Tibial nerve (tissue), 4 donors: ENCODE measurements around the gene HMCN1. TPM values are rescaled to one million over a fixed set of nuclear protein-coding genes. Genes with fewer than 3 reads are reported as not detected.

ENCODE experiments used
- DNase-seq, 2 donors: peaks; one replicate each; pipeline ENCODE4 v3.0.0-alpha.2; 2019; ENCODE audit warnings: low spot score in 2 of 2
- H3K27ac ChIP-seq, 4 donors: fragments of 200-600 bp; sonication (generic) in 3 of 4; one replicate each; pipeline ENCODE4 v1.5.1; 2017 to 2019; ENCODE audit warnings: mild to moderate bottlenecking in 1 of 4
- H3K27me3 ChIP-seq, 2 donors: fragments of 200-600 bp; sonication (generic) in 1 of 2; one replicate each; pipeline versions ENCODE4 v1.5.1 to v1.6.0; 2017 to 2019
- H3K36me3 ChIP-seq, 3 donors: fragments of 200-600 bp; sonication (generic); one replicate each; pipeline ENCODE4 v1.5.1; 2018 to 2019
- H3K4me1 ChIP-seq, 4 donors: fragments of 200-600 bp; sonication (generic) in 3 of 4; one replicate each; pipeline ENCODE4 v1.5.1; 2017 to 2019
- H3K4me3 ChIP-seq, 4 donors: fragments of 200-600 bp; sonication (generic) in 3 of 4; one replicate each; pipeline ENCODE4 v1.5.1; 2017 to 2019; ENCODE audit warnings: mild to moderate bottlenecking in 1 of 4, moderate library complexity in 1 of 4
- H3K9me3 ChIP-seq, 4 donors: fragments of 200-600 bp; sonication (generic) in 3 of 4; one replicate each; pipeline ENCODE4 v1.5.1; 2017 to 2019
- EP300 ChIP-seq, 2 donors: sonication (generic); formaldehyde crosslinking; IDR thresholded peaks; one replicate each; pipeline ENCODE4 v1.6.1; 2017; ENCODE audit warnings: antibody characterized with exemption in 2 of 2, mild to moderate bottlenecking in 1 of 2
- POLR2A ChIP-seq, 2 donors: fragments of 450-650 bp; IDR thresholded peaks; one replicate each; pipeline ENCODE4 v1.6.1; 2017; ENCODE audit warnings: antibody characterized with exemption in 2 of 2, mild to moderate bottlenecking in 2 of 2, moderate library complexity in 2 of 2
- WGBS, 2 donors: methylation state at CpG; one replicate each; pipeline ENCODE4 v1.1.5; 2018; 5-methylcytosine and 5-hydroxymethylcytosine counted together
- total RNA-seq, 4 donors: library from RNA; depleted of rRNA; stranded (reverse); fragments of >200 nt; gene quantifications; one replicate each; pipeline ENCODE4 v1.1.0, GENCODE V29; 2016
- TF ChIP-seq, protein P1 (sequence below), 5 experiments: fragments of 200-600 bp in 3 of 5; fragments of 450-650 bp in 2 of 5; sonication (generic) in 3 of 5; IDR thresholded peaks; one replicate each; pipeline ENCODE4 v1.5.1; 2016 to 2019; ENCODE audit warnings: antibody characterized with exemption in 5 of 5, mild to moderate bottlenecking in 3 of 5, moderate library complexity in 2 of 5

Gene HMCN1
- total RNA-seq, 4 donors from 2014 or later, result 2.1 to 13.3 (median 3.9) TPM

DNA sequence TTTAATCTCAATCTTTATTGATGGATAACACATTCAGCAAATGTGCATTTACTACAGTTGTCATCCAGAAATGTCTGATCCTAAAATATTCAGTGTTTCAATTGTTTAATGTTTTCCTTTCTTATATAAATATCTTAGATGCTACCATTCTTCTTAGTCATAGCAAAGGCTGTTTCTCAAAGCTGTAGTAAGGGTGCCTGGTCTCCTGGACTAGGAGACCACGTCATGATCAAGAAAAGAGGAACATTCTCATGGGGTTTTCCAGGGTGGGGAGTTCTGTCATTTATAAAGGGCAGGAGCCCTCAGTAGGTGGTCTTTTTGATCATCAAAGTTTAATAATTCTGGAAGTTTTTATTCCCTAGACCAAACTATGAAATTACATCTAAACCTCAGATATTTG is 292.8 kb downstream of the HMCN1 start:
- Histone ChIP-seq H3K27me3 (no peaks in the 10 kb centered on the region), H3K36me3 (no peaks in the 10 kb centered on the region), H3K4me3 (no peak overlapping the region), H3K27ac (no peak overlapping the region), H3K4me1 (no peaks in the 10 kb centered on the region), H3K9me3 (peaks cover 0 to 16% (median 0%) of the 10 kb centered on the region in 4 donors)
- no peak for DNase-seq
- 53 to 62% methylated on average over 1 of the region's 1 CpG for WGBS, 2 donors
- TF ChIP-seq EP300 (IDR thresholded peaks at IDR 0.05), result no peak
- TF ChIP-seq, protein P1, sequence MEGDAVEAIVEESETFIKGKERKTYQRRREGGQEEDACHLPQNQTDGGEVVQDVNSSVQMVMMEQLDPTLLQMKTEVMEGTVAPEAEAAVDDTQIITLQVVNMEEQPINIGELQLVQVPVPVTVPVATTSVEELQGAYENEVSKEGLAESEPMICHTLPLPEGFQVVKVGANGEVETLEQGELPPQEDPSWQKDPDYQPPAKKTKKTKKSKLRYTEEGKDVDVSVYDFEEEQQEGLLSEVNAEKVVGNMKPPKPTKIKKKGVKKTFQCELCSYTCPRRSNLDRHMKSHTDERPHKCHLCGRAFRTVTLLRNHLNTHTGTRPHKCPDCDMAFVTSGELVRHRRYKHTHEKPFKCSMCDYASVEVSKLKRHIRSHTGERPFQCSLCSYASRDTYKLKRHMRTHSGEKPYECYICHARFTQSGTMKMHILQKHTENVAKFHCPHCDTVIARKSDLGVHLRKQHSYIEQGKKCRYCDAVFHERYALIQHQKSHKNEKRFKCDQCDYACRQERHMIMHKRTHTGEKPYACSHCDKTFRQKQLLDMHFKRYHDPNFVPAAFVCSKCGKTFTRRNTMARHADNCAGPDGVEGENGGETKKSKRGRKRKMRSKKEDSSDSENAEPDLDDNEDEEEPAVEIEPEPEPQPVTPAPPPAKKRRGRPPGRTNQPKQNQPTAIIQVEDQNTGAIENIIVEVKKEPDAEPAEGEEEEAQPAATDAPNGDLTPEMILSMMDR (IDR thresholded peaks at IDR 0.05), result no peak
- TF ChIP-seq POLR2A (IDR thresholded peaks at IDR 0.05), result no peak

DNA sequence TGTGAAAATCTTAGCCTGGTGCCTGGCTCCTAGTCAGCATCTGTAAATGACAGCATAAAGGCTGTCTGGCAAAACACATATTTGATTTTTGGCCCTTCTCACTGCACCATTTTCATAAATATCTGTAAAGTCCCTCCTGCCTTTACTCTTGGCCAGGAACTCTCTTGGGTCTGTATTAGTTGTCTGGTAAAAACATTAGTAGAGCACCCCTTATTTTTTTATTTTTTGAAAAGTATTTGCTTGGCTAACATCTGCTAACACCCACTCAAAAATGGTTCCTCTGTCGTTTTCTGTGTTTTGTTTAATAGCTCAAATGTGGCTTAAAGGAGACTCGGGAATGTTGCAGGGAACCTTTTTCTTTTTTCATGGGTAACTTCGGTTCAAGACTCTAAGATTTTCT is 293.4 kb downstream of the HMCN1 start:
- DNase-seq, result no peak
- Histone ChIP-seq H3K36me3 (no peaks in the 10 kb centered on the region), H3K4me3 (no peak overlapping the region), H3K27ac (no peak overlapping the region), H3K27me3 (no peaks in the 10 kb centered on the region), H3K4me1 (no peaks in the 10 kb centered on the region), H3K9me3 (peaks cover 0 to 16% (median 0%) of the 10 kb centered on the region in 4 donors)
- WGBS, 2 donors, result 39 to 40% methylated on average over 3 of the region's 3 CpGs
- TF ChIP-seq, protein P1 (IDR thresholded peaks at IDR 0.05), result no peak
- no peak for TF ChIP-seq POLR2A (IDR thresholded peaks at IDR 0.05)
- no peak for TF ChIP-seq EP300 (IDR thresholded peaks at IDR 0.05)

DNA sequence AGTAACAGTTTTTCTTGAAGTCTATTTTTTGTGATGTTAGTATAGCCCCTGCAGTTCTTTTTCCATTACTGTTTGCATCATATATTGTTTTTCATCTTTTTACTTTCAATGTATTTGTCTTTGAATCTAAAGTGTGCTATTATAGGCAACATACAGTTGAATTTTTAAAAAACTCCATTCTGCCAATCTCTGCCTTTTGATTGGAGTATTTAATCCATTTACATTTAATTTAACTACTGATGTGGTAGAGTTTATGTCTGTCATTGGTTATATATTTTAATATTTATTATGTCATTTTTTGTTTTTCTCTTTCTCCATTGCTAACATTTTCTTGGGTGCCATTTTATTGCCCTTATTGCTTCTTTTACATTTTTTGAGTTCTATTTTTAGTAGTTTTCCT is 296.3 kb downstream of the HMCN1 start:
- no peak overlapping the region for H3K4me3 ChIP-seq
- TF ChIP-seq, protein P1 (IDR thresholded peaks at IDR 0.05), result no peak
- TF ChIP-seq POLR2A (IDR thresholded peaks at IDR 0.05) (no peak), EP300 (IDR thresholded peaks at IDR 0.05) (no peak)
- H3K36me3 ChIP-seq, result no peaks in the 10 kb centered on the region
- H3K4me1 ChIP-seq, result no peaks in the 10 kb centered on the region
- no peak for DNase-seq
- H3K27ac ChIP-seq, result no peak overlapping the region
- peaks cover 0 to 16% (median 0%) of the 10 kb centered on the region in 4 donors for H3K9me3 ChIP-seq
- no peaks in the 10 kb centered on the region for H3K27me3 ChIP-seq

- H3K4me3 ChIP-seq, result no peak overlapping the region
- 10 to 29% methylated on average over 2 of the region's 2 CpGs for WGBS, 2 donors
- TF ChIP-seq POLR2A (IDR thresholded peaks at IDR 0.05) (no peak), EP300 (IDR thresholded peaks at IDR 0.05) (no peak)
- TF ChIP-seq, protein P1 (IDR thresholded peaks at IDR 0.05), result no peak
Measured at GRCh38 chr1:186033847-186034271, 299.7 kb downstream of the HMCN1 start.

DNA sequence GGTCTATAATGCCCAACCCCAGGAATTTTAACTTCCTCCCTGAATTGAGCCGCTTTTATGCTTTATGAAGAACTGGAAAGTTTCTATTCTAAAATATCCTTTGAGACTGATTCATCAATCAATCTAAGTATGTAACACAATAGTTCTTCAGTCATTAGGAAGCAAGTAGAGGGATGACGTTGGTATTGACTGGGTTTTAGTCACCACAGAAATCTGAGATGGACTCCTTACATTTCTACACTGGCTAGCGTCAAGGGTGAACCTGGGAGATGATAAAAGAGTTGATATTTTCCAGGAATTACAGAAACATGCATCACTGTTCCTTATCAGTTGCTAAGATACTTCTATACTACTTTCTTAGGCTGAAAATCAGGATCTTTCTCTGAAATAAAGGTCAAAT is 308.0 kb downstream of the HMCN1 start:
- Histone ChIP-seq H3K27me3 (no peaks in the 10 kb centered on the region), H3K4me3 (no peak overlapping the region), H3K9me3 (no peaks in the 10 kb centered on the region), H3K27ac (no peak overlapping the region), H3K4me1 (peaks cover 0 to 7% (median 0%) of the 10 kb centered on the region in 4 donors), H3K36me3 (no peaks in the 10 kb centered on the region)
- TF ChIP-seq, protein P1 (IDR thresholded peaks at IDR 0.05), result no peak
- TF ChIP-seq EP300 (IDR thresholded peaks at IDR 0.05) (no peak), POLR2A (IDR thresholded peaks at IDR 0.05) (no peak)
- no peak for DNase-seq
- WGBS, 2 donors, result 81 to 83% methylated on average over 3 of the region's 3 CpGs

More at GRCh38 chr1:186033847-186034271, 299.7 kb downstream of the HMCN1 start:
- peaks cover 0 to 16% (median 0%) of the 10 kb centered on the region in 4 donors for H3K9me3 ChIP-seq
- no peaks in the 10 kb centered on the region for H3K27me3 ChIP-seq
- H3K36me3 ChIP-seq, result no peaks in the 10 kb centered on the region
- H3K4me1 ChIP-seq, result no peaks in the 10 kb centered on the region
- DNase-seq, result no peak
- H3K27ac ChIP-seq, result no peak overlapping the region
